Measurements from ENCODE around the gene KIRREL1.

The KIRREL1 gene

DNA sequence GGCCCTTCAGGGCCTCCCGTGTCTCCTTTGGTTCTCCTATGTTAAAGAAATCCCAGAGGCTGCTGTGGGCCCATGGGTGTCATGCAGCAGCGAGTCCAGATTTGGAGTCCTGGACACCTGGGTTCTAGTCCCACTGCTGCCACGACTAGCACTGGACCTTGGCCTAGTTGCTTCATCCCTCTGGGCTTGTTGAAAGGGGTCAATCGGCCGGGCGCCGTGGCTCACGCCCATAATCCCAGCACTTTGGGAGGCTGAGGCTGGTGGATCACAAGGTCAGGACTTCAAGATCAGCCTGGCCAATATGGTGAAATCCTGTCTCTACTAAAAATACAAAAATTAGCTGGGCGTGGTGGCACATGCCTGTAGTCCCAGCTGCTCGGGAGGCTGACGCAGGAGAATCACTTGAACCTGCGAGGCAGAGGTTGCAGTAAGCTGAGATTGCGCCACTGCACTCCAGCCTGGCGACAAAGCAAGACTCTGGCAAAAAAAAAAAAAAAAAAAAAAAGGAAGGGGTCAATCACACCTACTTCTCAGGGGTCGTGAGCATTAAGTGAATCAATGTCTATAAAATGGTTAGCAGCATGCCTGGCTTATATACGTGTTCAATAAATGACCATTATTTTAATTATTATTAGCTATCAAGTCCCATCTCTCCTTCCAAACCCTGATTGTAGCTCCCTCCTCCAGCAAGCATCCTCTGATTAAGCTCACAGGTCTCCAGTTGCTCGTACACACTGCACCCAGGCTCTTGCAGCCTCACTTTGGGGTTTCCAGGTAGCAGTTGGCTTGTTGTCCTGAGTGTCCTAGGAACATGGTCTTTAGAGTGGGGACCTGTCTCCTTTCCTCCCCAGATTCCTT lies 43.8 kb downstream of the KIRREL1 start:
- DNase-seq = no peak

DNA sequence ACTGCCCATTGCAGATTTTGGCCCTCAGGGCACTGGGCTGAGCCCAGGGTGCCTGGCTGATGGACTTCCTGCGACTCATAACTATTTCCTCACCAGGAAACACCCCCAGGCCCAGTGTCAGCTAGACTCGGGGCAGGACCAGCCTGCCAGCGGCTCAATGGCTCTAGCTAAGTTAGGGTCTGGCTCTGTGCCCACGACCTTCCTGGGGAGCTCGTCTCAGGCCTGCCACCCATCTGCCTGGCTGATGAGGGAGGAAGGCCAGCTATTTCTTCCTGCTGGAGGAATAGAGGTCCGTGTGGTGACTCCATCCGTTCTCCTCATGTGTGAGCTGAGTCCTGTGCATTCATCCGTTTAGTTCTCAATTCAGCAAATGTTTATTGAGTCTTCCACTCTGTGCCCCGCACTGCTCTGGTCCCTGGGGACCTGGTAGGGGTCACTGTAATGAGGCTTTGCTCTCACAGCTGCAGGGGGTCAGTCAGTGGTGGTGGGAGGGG lies 44.5 kb downstream of the KIRREL1 start:
- no peak for DNase-seq

DNA sequence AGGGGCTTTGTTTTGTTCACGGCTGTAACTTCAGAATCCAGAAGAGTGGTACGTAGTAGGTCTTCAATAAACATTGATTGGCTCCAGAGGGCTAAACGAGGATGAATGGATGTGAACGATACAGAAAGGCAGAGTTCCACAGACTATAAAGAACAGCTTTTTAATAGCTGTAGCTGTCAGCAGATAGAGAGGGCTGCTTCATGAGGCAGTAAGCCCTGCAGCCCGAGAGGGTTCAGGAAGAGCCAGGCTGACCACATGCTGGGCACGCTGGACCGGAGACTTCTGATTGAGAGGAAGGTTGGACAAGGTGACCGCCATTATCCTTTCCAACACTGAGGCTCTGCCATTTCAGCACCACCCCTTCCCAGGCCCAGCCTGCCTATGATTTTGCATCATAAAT lies 45.3 kb downstream of the KIRREL1 start:
- no peak for DNase-seq

DNA sequence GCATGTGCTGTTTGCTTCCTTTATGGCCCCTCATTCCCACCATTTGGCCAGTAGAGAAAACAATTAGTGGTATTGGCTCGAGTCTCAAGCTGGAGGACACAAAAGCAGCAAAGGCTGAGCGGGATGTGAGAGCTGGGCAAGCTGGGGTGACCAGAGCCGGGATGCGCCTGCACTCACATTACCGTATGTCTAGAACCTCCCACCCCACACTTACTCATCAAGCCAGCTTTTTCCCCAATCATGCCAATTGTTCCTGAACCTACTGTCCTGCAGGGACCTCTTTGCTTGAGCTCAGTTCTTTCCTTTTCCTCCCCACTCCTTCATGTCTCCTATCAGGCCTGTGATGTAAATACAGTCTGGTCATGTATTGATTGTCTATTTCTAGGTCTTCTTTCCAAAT lies 45.9 kb downstream of the KIRREL1 start:
- no peak for DNase-seq

DNA sequence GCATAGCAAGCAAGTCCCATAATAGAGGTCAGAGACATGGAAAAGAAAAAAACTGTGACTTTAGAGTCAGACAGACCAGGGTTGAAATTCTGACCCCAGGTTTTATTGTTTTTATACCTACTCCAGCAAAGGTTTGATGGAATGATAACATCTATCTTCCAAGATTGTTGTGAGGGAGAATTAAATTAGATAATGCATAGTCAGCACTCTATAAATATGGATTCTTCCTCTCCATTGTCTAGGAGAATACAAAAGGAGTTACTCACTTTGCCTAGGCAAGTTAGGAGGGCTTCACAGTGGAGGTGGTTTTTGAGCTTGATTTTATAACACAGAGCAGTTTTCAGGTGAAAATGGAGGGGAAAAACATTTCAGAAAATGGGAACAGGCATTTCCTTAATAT lies 46.9 kb downstream of the KIRREL1 start:
- DNase-seq = no peak

DNA sequence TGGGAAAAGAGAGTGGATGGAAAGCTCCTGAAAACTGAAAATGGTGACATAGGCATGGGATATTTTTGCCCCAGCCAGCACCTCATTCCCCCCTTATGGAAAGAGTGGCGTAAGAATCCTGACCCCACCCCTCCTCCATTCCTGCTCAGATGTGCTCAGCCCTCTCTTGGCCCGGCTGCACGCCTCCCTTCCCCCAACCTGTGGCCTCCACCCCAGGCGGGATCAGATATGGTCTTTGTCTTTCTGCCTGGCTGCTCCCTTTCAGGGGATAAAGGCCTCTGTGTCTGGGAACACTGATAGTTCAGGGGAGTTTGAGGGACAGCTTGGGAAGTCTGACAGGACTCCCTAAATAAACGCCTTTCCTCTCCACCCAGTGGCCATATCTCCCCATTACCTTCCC lies 49.8 kb downstream of the KIRREL1 start:
- DNase-seq = no peak

DNA sequence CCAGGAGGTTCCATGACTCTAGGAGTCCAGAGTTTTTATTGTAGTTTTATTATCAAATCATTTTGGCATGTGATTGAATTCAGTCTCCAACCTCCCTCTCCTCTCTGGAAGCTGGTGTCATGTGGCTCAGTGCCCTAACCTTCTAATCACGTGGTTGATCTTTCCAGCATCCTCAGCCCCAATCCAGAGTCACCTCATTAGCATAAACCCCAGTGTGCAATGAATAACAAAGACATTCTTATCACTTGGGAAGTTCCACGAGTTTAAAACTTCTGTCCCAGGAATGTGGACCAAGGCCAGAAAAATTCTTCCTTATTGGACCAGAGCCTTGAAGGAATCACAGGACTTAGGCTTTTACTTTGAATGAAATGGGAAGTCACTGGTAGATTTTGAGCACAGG lies 52.2 kb downstream of the KIRREL1 start:
- no peak for DNase-seq

DNA sequence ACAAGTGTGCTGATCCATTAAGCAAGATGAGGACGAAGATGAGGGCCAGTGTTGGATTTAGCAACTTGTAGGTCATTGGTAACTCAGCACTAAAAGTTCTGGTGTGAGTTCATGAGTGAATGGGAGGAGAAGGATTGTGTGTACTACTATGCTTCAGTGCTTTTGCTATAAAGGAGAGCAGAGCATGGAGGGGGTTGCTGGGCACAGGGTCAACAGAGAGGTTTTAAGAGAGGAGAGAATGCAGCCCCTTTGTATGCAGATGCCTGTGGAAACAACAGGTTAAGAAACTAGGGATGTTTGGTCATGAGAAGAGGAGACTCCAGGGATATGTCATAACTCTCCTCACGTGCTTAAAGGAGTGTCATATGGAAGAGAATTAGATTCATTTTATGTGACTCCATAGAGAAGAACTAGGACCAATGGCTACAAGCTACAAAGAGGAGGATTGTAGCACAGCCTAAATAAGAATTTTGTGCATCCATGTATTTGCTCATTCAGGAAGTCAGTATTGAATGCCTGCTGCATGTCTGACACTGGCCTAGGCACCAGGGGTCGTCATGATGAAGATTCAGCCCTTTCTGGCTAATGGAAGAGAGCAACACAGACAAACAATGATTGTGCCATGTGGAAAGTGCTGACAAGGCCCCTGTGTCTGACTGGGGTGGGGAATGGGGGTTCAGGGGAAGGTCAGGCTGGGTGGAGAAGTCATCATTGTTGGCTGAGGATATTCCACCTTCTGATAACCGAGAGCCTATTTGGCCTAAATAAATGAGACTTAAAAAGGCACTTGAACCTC lies 53.5 kb downstream of the KIRREL1 start:
- no peak for DNase-seq

DNA sequence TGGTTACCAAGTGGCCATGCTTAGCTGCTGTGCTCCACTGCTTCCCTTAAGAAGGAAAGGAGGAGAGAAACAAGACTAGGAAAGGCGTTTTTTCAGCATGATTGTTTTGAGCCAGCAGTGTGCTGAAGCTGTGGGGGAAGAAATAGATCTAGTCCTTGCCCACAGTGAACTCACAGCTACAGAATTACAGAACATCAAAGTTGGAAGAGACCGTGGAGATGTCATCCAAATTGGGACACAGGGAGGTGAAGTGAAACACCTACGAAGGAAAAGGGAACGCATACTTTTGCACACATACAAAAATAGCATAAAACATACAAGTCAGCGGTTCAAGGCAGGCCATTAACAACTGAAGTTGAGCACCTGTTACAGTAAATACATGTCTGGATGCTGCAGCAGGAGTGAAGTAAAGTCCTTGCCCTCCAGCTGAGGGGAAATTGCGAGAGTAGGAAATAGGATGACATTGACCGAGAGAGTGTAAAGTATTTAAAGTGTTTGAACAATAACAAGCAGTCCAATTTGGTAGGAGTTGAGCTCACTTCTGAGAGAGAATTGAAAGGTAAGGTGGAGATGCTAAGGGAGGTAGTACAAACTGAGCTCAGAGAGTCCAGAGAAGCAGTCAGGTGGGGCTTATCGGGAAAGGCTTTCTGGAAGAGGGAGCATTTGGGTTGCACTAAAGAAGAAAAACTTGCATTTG lies 55.1 kb downstream of the KIRREL1 start:
- DNase-seq = no peak

DNA sequence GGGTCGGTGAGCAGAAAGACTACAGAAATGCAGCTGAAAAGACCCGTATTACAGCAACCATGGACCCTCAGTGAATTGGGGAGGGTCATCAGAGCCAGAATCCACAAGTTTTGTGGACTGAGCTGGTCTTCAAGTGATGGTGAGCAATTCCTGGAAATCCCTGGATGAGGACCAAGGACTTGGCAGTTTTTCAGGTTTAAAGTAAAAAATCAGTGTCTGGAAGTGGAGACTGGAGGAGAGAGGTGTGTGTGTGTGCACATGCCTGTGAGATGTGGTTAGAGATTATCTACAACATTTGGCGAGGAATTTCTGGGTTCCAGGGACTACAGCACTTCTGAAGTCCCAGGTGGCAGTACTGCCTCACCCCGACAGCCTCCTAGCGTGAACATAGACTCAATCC lies 56.4 kb downstream of the KIRREL1 start:
- no peak for DNase-seq

DNA sequence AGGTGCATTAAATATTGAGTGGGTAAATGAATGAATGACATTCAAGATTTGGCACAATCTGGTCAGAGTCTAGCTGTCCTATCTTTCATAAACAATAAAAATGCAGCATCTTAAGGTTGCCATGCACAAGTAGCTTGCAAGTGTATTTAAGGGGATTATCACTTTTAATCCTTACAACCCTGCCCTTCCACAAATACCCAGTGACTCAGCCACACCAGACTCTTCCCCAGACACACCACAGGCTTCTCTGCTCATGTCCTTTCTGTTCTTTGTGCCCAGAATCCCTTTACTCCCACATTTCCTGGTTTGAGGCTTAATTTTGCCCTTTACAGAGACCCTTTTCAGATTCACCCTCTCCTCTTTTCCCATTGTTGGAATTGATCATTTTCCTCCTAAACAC lies 59.8 kb downstream of the KIRREL1 start:
- DNase-seq = no peak

DNA sequence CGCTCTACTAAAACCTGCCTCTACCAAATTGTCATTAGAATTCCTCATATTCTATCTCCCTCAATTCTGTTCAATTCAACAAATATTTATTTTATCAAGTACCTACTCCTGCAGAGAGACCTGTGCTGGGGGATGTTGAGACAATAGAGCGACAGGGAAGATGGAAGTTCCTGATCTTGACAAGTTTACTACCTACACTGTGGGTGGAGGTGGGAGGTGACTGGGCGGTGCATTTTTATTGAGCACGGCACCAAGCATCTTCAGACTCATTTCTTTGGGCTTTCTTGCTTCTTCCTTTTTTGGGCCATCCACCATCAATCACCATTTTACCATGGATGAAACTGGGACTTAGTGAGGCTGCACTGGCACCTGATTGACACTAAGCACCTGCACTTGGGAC lies 61.3 kb downstream of the KIRREL1 start:
- DNase-seq = no peak

DNA sequence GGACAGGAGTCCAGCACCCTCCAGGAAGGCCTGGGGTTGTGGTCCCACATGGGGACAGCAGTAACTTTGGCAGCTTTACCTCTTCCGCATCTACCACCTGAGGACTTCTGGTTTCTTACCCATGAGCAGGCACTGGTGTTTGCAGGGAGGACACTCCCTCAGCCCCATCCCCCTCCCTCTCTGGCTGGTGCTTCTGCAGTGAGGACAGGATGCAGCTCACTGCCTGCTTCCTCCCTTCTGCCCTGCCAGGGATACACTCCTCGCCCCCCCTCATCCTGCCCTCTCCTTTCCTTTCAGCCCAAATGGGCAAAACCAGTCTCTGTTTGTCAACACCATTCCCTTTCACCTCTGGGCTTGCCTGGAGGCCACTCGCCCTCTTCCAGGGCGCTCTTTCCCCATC lies 62.4 kb downstream of the KIRREL1 start:
- DNase-seq = no peak

DNA sequence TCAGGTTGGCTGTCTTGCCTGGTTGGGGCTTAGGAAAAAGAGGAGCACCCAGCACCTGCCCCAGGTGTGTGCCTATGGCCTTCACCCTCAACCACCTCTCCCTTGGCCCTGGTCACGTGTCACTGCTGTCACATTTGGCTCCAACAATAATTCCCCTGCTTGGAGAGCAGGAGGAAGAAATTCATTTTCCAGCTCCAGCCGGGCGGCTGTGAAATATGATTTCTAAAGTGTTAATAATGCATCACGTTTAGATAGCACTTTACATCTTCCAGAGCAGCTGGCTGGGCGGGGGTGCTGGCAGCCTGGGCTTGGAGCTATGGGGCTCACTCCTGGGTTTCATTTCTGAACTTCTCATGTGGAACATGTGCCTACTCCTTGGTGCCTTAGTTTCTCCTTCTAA lies 63.1 kb downstream of the KIRREL1 start:
- DNase-seq = no peak

DNA sequence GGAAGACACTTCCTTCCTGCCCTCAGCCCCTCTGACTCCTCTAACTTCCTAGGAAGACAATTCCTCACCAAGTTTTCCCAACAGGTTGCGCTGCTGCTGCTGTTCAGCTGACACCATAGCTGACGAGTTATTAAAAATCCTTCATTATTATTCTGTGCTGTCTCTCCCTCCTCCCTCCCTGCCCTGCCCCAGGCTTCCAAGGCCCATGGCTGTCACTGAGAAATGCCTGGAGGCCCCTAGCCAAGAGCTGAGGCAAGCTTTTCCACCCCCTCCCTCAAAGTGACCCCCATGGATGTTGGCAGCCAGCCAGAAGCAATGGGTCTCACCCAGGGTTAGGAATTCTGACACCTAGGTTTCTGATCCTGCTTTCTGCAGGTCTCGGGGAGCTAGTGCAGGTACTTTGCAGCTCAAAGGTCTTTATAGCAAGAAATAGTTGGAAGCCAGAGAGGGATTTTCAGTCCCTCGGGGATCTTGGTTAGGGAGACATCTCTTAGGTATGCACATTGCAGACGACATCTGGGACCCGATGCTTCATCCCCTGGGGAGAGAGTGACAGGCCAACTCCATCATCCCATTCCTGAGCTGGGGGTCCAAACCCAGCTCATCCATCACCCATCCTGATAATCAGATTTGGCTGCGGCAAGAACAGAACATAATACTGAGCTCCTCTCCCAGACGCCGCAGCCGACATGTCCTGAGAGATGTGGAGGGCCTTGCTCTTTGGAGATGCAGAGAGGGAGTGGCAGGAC lies 65.0 kb downstream of the KIRREL1 start:
- DNase-seq = no peak

DNA sequence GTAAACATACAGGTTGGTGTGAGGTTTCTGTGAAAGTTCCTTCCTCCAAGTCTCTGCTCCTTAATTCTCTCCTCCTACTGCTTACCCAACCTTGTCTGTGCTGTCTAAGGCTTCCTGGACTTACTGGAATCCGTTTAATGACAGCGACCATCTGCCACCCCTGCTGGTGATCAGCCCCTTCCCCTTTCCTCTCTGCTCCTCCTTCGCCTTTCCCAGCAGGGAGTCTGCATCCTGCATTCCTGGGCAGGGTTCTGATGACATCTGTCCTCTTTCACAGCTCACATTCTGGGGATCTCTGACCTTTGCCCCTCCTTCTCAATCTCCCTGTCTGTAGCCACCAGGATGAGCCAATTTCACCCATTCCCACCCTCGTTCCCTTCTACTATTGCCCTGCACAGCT lies 66.5 kb downstream of the KIRREL1 start:
- no peak for DNase-seq

DNA sequence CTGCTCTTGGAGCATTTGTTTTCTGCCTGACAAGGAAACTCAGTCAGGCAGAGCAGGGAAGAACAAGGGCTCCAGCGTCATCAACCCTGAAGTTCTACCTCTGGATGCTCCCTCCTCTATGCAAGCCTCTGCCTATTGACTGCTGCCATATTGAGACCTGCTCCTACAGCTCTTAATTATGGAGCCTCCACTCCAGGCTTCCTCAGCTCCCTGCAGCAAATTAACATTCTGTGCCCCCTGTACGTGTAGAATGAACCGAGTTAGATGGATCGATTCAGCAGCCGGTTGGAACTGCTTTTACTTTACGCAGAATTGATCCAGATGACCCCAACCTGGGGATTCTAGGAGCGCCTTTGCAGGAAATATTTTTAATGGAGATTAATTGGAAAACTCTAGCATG lies 68.7 kb downstream of the KIRREL1 start:
- no peak for DNase-seq

DNA sequence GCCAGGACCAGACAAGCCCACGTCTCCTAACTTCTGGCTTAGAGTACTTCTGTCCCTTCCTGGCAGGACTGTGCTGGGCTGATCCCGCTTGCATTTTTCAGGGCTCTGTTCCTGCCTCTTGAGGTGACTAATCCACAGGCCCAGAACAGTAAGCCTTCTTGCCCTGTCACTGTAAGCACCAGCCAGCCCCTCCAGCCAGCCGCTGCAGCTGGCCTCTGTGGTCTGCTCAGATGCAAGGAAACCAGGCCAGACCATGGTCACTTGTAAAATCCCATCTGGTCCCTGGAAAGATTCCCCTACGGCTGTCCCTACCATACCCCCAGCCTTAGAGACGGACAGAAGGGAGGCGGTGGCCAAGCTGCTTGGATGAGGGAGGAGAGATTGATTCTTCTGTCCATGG lies 74.2 kb downstream of the KIRREL1 start:
- no peak for DNase-seq

DNA sequence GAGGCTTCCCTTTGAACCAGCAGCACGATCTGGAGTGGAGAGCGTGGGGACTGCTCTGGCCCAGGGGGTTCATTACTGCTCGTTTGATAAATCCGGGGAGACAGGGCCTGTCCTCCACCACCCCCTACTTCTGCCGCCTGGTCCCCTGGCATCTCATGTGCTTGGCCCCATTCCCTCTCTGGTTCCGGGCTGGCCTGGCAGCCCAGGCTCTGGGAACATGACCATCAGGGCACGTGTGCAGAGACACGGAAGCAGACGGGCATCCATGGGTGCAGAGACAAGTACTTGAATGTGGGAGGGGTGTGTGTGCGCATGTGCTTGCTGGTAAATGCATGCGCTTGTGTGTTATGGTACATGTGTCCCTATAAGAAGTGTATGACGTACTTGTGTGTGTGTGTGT lies 75.5 kb downstream of the KIRREL1 start:
- DNase-seq = no peak

DNA sequence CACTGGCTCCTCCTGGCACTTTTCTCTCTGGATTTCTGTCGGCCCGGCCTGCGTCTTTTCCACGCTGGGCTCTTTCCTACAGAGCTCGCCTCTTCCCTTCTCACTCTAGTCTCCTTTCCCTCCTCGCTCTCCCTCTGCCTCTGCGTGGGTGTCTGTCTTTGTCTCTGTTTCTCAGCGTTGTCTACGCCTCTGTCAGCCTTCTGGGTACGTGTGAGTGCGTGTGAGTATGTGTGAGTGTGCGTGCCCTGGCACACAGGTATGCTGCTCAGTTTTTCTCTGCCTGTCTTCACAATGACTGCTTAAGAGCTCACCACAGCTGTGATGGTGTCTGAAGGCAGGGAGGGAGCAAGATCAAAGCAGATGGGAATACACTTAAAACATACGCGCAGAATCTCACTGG lies 77.7 kb downstream of the KIRREL1 start:
- no peak for DNase-seq

DNA sequence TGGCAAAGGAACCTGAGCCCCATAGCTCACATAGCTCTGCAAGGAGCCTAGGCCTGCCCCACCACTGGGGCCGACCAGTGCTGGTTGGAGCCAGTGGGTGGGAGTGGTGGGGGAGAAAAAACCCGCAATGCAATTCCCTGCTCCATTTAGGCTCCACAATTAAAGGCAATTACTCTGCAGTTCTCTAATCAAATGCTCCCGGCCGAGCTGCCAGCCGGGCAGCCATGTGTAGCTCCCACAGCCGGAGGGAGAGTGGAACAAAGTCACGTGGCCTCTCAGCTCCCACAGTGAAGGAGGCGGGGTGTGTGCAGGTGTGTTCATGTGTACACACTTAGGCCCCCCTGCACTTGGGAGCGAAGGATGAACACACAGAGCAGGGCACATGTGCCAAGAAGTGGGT lies 81.6 kb downstream of the KIRREL1 start:
- DNase-seq = no peak

DNA sequence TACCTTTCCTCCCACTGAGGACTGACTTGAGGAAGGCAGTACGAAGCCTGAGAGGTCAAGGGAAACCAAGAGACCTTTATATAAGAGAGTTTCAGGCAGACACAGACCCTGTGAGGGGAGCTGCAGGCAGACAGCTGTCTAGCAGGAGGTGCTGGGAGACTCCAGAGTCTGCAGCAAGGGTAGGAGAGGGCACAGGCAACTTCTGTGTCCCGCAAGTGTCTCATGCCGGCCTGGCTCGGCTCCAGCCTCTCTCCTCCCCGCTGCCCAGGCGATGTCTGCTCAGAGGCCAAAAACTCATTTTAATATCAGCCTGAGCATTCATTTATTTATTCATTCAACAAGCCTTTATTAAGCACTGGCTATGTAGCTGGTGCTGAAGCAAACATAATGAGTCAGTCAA lies 83.0 kb downstream of the KIRREL1 start:
- no peak for DNase-seq
